HEK293 (cell line): ENCODE measurements around the gene CIP2A.

ENCODE experiments used
- CTCF ChIA-PET: fragments of 350-600 bp; formaldehyde crosslinking; extraction: SDS; loops from one replicate; lab custom pipeline; 2021; ENCODE audit warnings: antibody characterized with exemption; lab: Yijun Ruan, JAX
- POLR2A ChIA-PET: fragments of 300-600 bp; formaldehyde crosslinking; extraction: SDS; loops from one replicate; lab custom pipeline; 2020; ENCODE audit warnings: antibody characterized with exemption, inconsistent platforms; lab: Yijun Ruan, JAX
- H3K27ac ChIP-seq: fragments of 200-500 bp; sonication (Bioruptor generic); 2 replicates; pipeline ENCODE4 v1.5.1; 2014; ENCODE audit warnings: low read depth, low read length, control low read depth, inconsistent platforms; ENCODE audit errors: extremely low read depth
- H3K36me3 ChIP-seq, 2 experiments: fragments of 200-500 bp in 1 of 2; sonication (Bioruptor generic) in 1 of 2; 1 replicate in 1 of 2; 2 replicates in 1 of 2; pipeline ENCODE4 v1.5.1; 2014 to 2017; ENCODE audit warnings: inconsistent platforms in 2 of 2, low read length in 2 of 2; ENCODE audit not compliant: control insufficient read depth in 2 of 2, insufficient read depth in 1 of 2
- H3K4me1 ChIP-seq: fragments of 200-500 bp; sonication (Bioruptor generic); 2 replicates; pipeline ENCODE4 v1.5.1; 2014; ENCODE audit warnings: mild to moderate bottlenecking, low read length, inconsistent platforms; ENCODE audit not compliant: control insufficient read depth, insufficient read depth
- H3K4me3 ChIP-seq: 2 replicates; pipeline ENCODE4 v1.5.1; 2011; ENCODE audit warnings: low read depth, mild to moderate bottlenecking, control low read depth, low read length, moderate library complexity
- H3K9me3 ChIP-seq: fragments of 200-500 bp; sonication (Bioruptor generic); 2 replicates; pipeline ENCODE4 v1.5.1; 2014; ENCODE audit warnings: low read depth, low read length, inconsistent platforms; ENCODE audit not compliant: control insufficient read depth, insufficient read depth
- GLIS2 ChIP-seq: fragments of 450-650 bp; formaldehyde crosslinking; IDR thresholded peaks from 2 replicates; pipeline ENCODE4 v1.5.1; 2016; ENCODE audit warnings: missing biosample characterization, missing genetic modification characterization
- KLF10 ChIP-seq: fragments of 450-650 bp; IDR thresholded peaks from 2 replicates; pipeline ENCODE4 v1.5.1; 2018; ENCODE audit warnings: missing biosample characterization, mild to moderate bottlenecking, missing genetic modification characterization
- KLF16 ChIP-seq: fragments of 450-650 bp; formaldehyde crosslinking; IDR thresholded peaks from 2 replicates; pipeline ENCODE4 v1.5.1; 2017; ENCODE audit warnings: missing biosample characterization, missing genetic modification characterization
- OVOL3 ChIP-seq: fragments of 450-650 bp; formaldehyde crosslinking; IDR thresholded peaks from 2 replicates; pipeline ENCODE4 v1.5.1; 2016; ENCODE audit warnings: missing biosample characterization, missing genetic modification characterization
- WT1 ChIP-seq: fragments of 450-650 bp; formaldehyde crosslinking; IDR thresholded peaks from 2 replicates; pipeline ENCODE4 v1.5.1; 2016; ENCODE audit warnings: missing biosample characterization, missing genetic modification characterization
- ZBTB21 ChIP-seq: fragments of 450-650 bp; formaldehyde crosslinking; IDR thresholded peaks from 2 replicates; pipeline ENCODE4 v1.5.1; 2017; ENCODE audit warnings: missing biosample characterization, missing genetic modification characterization
- ZBTB6 ChIP-seq: fragments of 450-650 bp; formaldehyde crosslinking; IDR thresholded peaks from 2 replicates; pipeline ENCODE4 v1.5.1; 2017; ENCODE audit warnings: missing biosample characterization, missing genetic modification characterization
- ZEB2 ChIP-seq: fragments of 450-650 bp; formaldehyde crosslinking; IDR thresholded peaks from 2 replicates; pipeline ENCODE4 v1.5.1; 2016; ENCODE audit warnings: missing biosample characterization, missing genetic modification characterization
- ZNF121 ChIP-seq: fragments of 450-650 bp; formaldehyde crosslinking; IDR thresholded peaks from 2 replicates; pipeline ENCODE4 v1.5.1; 2016; ENCODE audit warnings: missing biosample characterization, missing genetic modification characterization
- ZNF148 ChIP-seq: fragments of 450-650 bp; formaldehyde crosslinking; IDR thresholded peaks from 2 replicates; pipeline ENCODE4 v1.5.0; 2017; ENCODE audit warnings: missing biosample characterization, missing genetic modification characterization, borderline replicate concordance
- ZNF24 ChIP-seq: fragments of 450-650 bp; formaldehyde crosslinking; IDR thresholded peaks from 2 replicates; pipeline ENCODE4 v1.5.1; 2016; ENCODE audit warnings: missing biosample characterization, missing genetic modification characterization
- ZNF366 ChIP-seq: fragments of 450-650 bp; formaldehyde crosslinking; conservative IDR thresholded peaks from 2 replicates; pipeline ENCODE4 v1.5.1; 2016; ENCODE audit warnings: missing biosample characterization, missing genetic modification characterization
- ZNF37A ChIP-seq: fragments of 450-650 bp; IDR thresholded peaks from 2 replicates; pipeline ENCODE4 v1.5.1; 2018; ENCODE audit warnings: missing biosample characterization, missing genetic modification characterization
- ZNF48 ChIP-seq: fragments of 450-650 bp; formaldehyde crosslinking; IDR thresholded peaks from 2 replicates; pipeline ENCODE4 v1.5.1; 2016; ENCODE audit warnings: missing biosample characterization, missing genetic modification characterization
- ZNF518A ChIP-seq: fragments of 450-650 bp; formaldehyde crosslinking; conservative IDR thresholded peaks from 2 replicates; pipeline ENCODE4 v1.5.1; 2016; ENCODE audit warnings: low read depth, missing biosample characterization, missing genetic modification characterization
- ZNF596 ChIP-seq: fragments of 450-650 bp; IDR thresholded peaks from 2 replicates; pipeline ENCODE4 v1.5.0; 2018; ENCODE audit warnings: missing biosample characterization, mild to moderate bottlenecking, missing genetic modification characterization, moderate library complexity
- ZNF623 ChIP-seq: fragments of 450-650 bp; formaldehyde crosslinking; IDR thresholded peaks from 2 replicates; pipeline ENCODE4 v1.5.1; 2016; ENCODE audit warnings: missing biosample characterization, missing genetic modification characterization
- ZNF664 ChIP-seq: fragments of 450-650 bp; formaldehyde crosslinking; IDR thresholded peaks from 2 replicates; pipeline ENCODE4 v1.5.1; 2016; ENCODE audit warnings: missing biosample characterization, missing genetic modification characterization

Gene CIP2A

GRCh38 chr3:108524537-108524936, 64.7 kb downstream of the CIP2A start (continued):
- no peak for TF ChIP-seq ZNF121
- TF ChIP-seq ZBTB21 (tag by site-specific recombination), result no peak
- no peak for TF ChIP-seq ZNF24 (tag by site-specific recombination)
- TF ChIP-seq ZNF48, result no peak

- Histone ChIP-seq H3K36me3 (no peaks in the 10 kb centered on the region), H3K4me1 (no peaks in the 10 kb centered on the region), H3K9me3 (no peaks in the 10 kb centered on the region), H3K27ac (no peak overlapping the region), H3K4me3 (no peak overlapping the region)
- ChIA-PET CTCF (no interaction called here), POLR2A (no interaction called here)
- TF ChIP-seq ZNF366 (tag by site-specific recombination) (no peak), ZNF623 (tag by site-specific recombination) (no peak), KLF10 (tag by site-specific recombination) (no peak), ZEB2 (tag by site-specific recombination) (no peak), ZBTB6 (tag by site-specific recombination) (no peak), KLF16 (no peak), ZNF518A (tag by site-specific recombination) (no peak)
Observed at GRCh38 chr3:108518895-108519294, 70.3 kb downstream of the CIP2A start.

GRCh38 chr3:108516881-108517280, 72.4 kb downstream of the CIP2A start:
- POLR2A ChIA-PET, result no interaction called here
- H3K4me1 ChIP-seq, result no peaks in the 10 kb centered on the region
- no peaks in the 10 kb centered on the region for H3K36me3 ChIP-seq
- CTCF ChIA-PET, result interaction anchor here (0.6 kb wide), 1 partner anchor 35 kb away, joined by 4 read pairs; no protein-coding TSS in a partner anchor
- H3K4me3 ChIP-seq, result no peak overlapping the region
- no peak for TF ChIP-seq ZNF664 (tag by site-specific recombination)
- no peak for TF ChIP-seq OVOL3 (tag by site-specific recombination)
- TF ChIP-seq ZNF37A (tag by site-specific recombination), result no peak
- TF ChIP-seq ZNF148, result no peak
- TF ChIP-seq ZNF596 (tag by site-specific recombination), result no peak
- TF ChIP-seq WT1, result no peak
- no peak for TF ChIP-seq GLIS2 (tag by site-specific recombination)
- TF ChIP-seq, all 188 proteins: peak for 0
- Histone ChIP-seq H3K27ac (no peak overlapping the region), H3K9me3 (no peaks in the 10 kb centered on the region)
